ENCODE results near the gene CELF1. TPM values are rescaled to one million over a fixed set of nuclear protein-coding genes. Genes with fewer than 3 reads are reported as not detected.

CELF1 gene
- total RNA-seq, 3 donors from 2014 or later (not counting 1 experiment from before 2014, with no cell fraction given) = 128 to 168 (median 162) TPM

DNA sequence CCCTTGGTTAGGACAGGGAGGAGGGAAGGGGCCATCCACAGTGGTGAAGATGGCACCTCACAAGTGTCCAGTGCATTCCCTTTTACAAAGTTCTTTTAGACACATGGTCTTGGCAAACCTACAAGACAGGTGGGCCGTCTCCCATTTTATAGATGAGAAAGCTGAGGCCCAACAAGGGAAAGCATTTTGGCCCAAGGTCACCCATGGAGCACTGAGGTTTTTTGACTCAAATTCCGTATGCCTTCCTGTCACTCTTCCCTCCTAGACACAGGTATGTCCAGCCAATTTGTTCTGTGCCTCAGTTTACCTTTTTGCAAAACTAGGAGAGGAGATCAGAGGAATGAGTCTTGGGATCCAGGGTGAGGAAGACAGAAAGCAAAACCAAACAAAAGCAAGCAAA, 40.0 kb upstream of the CELF1 start:
- Mint-ChIP-seq H3K4me1 (no peaks in the 10 kb centered on the region), H3K36me3 (no peaks in the 10 kb centered on the region), H3K9me3 (no peaks in the 10 kb centered on the region), H3K27me3 (ENCODE audit: low read depth in 2 of 2) (peaks cover 19 to 29% of the 10 kb centered on the region in 2 donors), H3K4me3 (no peak overlapping the region), H3K27ac (no peak overlapping the region)
- no peak overlapping the region for H3K27ac ChIP-seq (ENCODE audit: low read length)
- peaks cover 15% of the 10 kb centered on the region for H3K27me3 ChIP-seq (ENCODE audit: control insufficient read depth, insufficient read depth, low read length)
- intact Hi-C loops (cut with micrococcal nuclease) = no loop called here
- no peak overlapping the region for H3K4me3 ChIP-seq (ENCODE audit: low read length)
- no peak for ATAC-seq
- WGBS (ENCODE audit: insufficient coverage) = 75% methylated on average over 2 of the region's 2 CpGs
- TF ChIP-seq, protein P1, sequence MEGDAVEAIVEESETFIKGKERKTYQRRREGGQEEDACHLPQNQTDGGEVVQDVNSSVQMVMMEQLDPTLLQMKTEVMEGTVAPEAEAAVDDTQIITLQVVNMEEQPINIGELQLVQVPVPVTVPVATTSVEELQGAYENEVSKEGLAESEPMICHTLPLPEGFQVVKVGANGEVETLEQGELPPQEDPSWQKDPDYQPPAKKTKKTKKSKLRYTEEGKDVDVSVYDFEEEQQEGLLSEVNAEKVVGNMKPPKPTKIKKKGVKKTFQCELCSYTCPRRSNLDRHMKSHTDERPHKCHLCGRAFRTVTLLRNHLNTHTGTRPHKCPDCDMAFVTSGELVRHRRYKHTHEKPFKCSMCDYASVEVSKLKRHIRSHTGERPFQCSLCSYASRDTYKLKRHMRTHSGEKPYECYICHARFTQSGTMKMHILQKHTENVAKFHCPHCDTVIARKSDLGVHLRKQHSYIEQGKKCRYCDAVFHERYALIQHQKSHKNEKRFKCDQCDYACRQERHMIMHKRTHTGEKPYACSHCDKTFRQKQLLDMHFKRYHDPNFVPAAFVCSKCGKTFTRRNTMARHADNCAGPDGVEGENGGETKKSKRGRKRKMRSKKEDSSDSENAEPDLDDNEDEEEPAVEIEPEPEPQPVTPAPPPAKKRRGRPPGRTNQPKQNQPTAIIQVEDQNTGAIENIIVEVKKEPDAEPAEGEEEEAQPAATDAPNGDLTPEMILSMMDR (IDR thresholded peaks at IDR 0.05) = no peak
- DNase-seq = no peak
- H3K4me1 ChIP-seq (ENCODE audit: control insufficient read depth, insufficient read depth, low read length) = peaks cover 15% of the 10 kb centered on the region
- no peaks in the 10 kb centered on the region for H3K36me3 ChIP-seq (ENCODE audit: control insufficient read depth, insufficient read depth, low read length)
- H3K9me3 ChIP-seq (ENCODE audit: control insufficient read depth, insufficient read depth, low read length) = no peaks in the 10 kb centered on the region

DNA sequence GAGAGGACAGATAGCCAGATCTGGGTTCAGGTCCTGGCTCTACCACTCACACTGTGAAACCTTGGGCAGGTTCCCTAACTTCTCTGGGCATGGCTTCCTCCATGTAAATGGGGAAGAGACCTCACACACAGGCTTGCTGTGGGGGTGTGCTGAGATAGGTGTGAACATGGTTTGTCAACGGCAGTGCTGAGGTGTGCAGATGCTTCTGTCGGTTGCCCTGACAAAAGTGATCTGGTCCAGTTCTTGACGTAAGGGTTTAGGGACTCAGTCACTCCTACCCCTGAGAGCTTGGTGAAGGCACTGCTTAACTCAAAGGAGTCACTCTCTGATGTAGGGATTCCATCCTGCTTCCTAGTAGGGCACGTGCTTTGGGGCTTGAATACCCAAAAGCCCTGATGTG, 39.3 kb upstream of the CELF1 start:
- 39% methylated on average over 4 of the region's 4 CpGs for WGBS (ENCODE audit: insufficient coverage)
- no peak overlapping the region for H3K27ac Mint-ChIP-seq
- peak in 1 of 3 donors; percentile 12 for ATAC-seq
- no peaks in the 10 kb centered on the region for H3K9me3 Mint-ChIP-seq
- Histone ChIP-seq H3K36me3 (ENCODE audit: control insufficient read depth, insufficient read depth, low read length) (no peaks in the 10 kb centered on the region), H3K27me3 (ENCODE audit: control insufficient read depth, insufficient read depth, low read length) (peaks cover 15% of the 10 kb centered on the region), H3K9me3 (ENCODE audit: control insufficient read depth, insufficient read depth, low read length) (no peaks in the 10 kb centered on the region), H3K4me3 (ENCODE audit: low read length) (no peak overlapping the region), H3K27ac (ENCODE audit: low read length) (no peak overlapping the region), H3K4me1 (ENCODE audit: control insufficient read depth, insufficient read depth, low read length) (peaks cover 20% of the 10 kb centered on the region)
- TF ChIP-seq, protein P1 (IDR thresholded peaks at IDR 0.05) = no peak
- no peak for DNase-seq
- no peak overlapping the region for H3K4me3 Mint-ChIP-seq
- H3K27me3 Mint-ChIP-seq (ENCODE audit: low read depth in 2 of 2) = peaks cover 19 to 29% of the 10 kb centered on the region in 2 donors
- intact Hi-C loops (cut with micrococcal nuclease) = no loop called here
- H3K36me3 Mint-ChIP-seq = no peaks in the 10 kb centered on the region
- no peaks in the 10 kb centered on the region for H3K4me1 Mint-ChIP-seq

DNA sequence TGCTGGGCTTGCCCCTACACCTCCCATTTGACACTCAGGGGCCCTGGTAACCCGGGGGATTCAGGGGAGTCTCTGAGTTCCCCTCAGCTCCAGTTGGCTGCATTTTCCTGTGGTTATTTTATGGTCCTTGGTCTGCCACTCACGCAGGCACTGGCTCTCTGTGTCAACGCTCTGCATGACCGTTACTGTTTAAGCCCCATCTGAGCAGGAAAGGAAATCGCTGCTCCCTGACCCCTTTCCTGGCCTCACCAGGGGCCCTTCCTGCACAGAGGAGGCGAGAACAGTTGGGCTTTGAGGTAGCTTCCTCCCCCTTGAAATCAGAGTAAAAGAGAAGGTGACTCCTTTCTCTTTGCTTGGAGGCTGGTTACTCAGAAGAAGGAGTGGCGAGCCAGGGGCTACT, 38.8 kb upstream of the CELF1 start:
- no peak overlapping the region for H3K4me3 ChIP-seq (ENCODE audit: low read length)
- H3K9me3 ChIP-seq (ENCODE audit: control insufficient read depth, insufficient read depth, low read length) = no peaks in the 10 kb centered on the region
- TF ChIP-seq, protein P1 (IDR thresholded peaks at IDR 0.05) = no peak
- H3K27ac Mint-ChIP-seq = no peak overlapping the region
- no peak overlapping the region for H3K27ac ChIP-seq (ENCODE audit: low read length)
- no peaks in the 10 kb centered on the region for H3K9me3 Mint-ChIP-seq
- no peak for DNase-seq
- intact Hi-C loops (cut with micrococcal nuclease) = no loop called here
- H3K4me3 Mint-ChIP-seq = no peak overlapping the region
- peak in 1 of 3 donors; percentile 24 for ATAC-seq
- peaks cover 19 to 29% of the 10 kb centered on the region in 2 donors for H3K27me3 Mint-ChIP-seq (ENCODE audit: low read depth in 2 of 2)
- H3K36me3 Mint-ChIP-seq = no peaks in the 10 kb centered on the region
- H3K4me1 Mint-ChIP-seq = no peaks in the 10 kb centered on the region
- H3K27me3 ChIP-seq (ENCODE audit: control insufficient read depth, insufficient read depth, low read length) = peaks cover 15% of the 10 kb centered on the region
- WGBS (ENCODE audit: insufficient coverage) = 13% methylated on average over 7 of the region's 7 CpGs
- no peaks in the 10 kb centered on the region for H3K36me3 ChIP-seq (ENCODE audit: control insufficient read depth, insufficient read depth, low read length)
- peaks cover 20% of the 10 kb centered on the region for H3K4me1 ChIP-seq (ENCODE audit: control insufficient read depth, insufficient read depth, low read length)
